Measurements from ENCODE around the gene TBX18. TPM values are rescaled to one million over a fixed set of nuclear protein-coding genes. Genes with fewer than 3 reads are reported as not detected.

Gene TBX18
- total and polyA plus RNA-seq, 2 donors (not counting 1 experiment from before 2014, with no cell fraction given): 0.33 to 2.2 TPM

DNA sequence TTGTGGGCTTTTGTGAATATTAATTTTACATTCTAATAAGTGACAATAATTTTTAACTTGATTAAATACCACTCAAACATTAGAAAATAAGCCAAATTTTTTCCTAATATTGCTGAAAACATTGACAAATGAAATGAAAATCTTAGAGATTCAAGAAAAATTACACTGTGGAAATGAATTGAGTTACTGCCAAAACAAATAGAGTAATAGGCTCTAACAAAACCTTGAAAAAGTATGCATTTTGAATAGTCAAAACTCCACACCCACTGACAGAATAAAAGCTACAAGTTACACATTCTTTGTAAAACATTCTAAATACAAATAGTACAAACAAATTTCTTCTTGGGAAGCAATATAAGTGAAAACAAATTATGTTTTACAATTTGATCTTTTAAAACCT is 5.9 kb downstream of the TBX18 start:
- Histone ChIP-seq H3K27me3 (ENCODE audit: control insufficient read depth, insufficient read depth, low read length) (peaks cover 15% of the 10 kb centered on the region), H2AFZ (ENCODE audit: low read length) (no peak overlapping the region), H3K79me2 (ENCODE audit: control insufficient read depth, insufficient read depth, low read length) (no peaks in the 10 kb centered on the region), H3K27ac (ENCODE audit: insufficient read depth, low read length) (no peak overlapping the region), H3K36me3 (ENCODE audit: control insufficient read depth, insufficient read depth, low read length) (no peaks in the 10 kb centered on the region), H3K9ac (ENCODE audit: insufficient read depth, low read length) (no peak overlapping the region), H3K4me2 (ENCODE audit: extremely low read depth, insufficient read depth, low read length) (no peak overlapping the region), H3K4me3 (replicated peaks in 1 of 4; ENCODE audit: control extremely low read depth in 1 of 4, insufficient read depth in 1 of 4, low read depth in 3 of 4, low read length in 4 of 4) (no peak overlapping the region), H4K20me1 (ENCODE audit: control insufficient read depth, extremely low read depth, insufficient read depth, low read length) (no peaks in the 10 kb centered on the region), H3K9me3 (ENCODE audit: control insufficient read depth, insufficient read depth, low read depth, low read length) (no peaks in the 10 kb centered on the region), H3K4me1 (ENCODE audit: control insufficient read depth, extremely low read depth, insufficient read depth, low read length) (no peaks in the 10 kb centered on the region)
- TF ChIP-seq CTCF (conservative IDR thresholded peaks at IDR 0.05 in 1 of 2, IDR thresholded peaks at IDR 0.05 in 1 of 2; ENCODE audit: low read depth in 1 of 2, low read length in 2 of 2) (no peak), EZH2 (IDR thresholded peaks at IDR 0.05; ENCODE audit: low read length, missing control alignments) (no peak)
- DNase-seq (ENCODE audit: low read depth in 2 of 2): no peak

GRCh38 chr6:84756877-84757276 is 7.5 kb downstream of the TBX18 start:
- no peak for TF ChIP-seq CTCF (conservative IDR thresholded peaks at IDR 0.05 in 1 of 2, IDR thresholded peaks at IDR 0.05 in 1 of 2; ENCODE audit: low read depth in 1 of 2, low read length in 2 of 2)
- no peak for TF ChIP-seq EZH2 (IDR thresholded peaks at IDR 0.05; ENCODE audit: low read length, missing control alignments)
- Histone ChIP-seq H3K79me2 (ENCODE audit: control insufficient read depth, insufficient read depth, low read length) (no peaks in the 10 kb centered on the region), H3K4me1 (ENCODE audit: control insufficient read depth, extremely low read depth, insufficient read depth, low read length) (no peaks in the 10 kb centered on the region), H2AFZ (ENCODE audit: low read length) (no peak overlapping the region), H3K4me2 (ENCODE audit: extremely low read depth, insufficient read depth, low read length) (no peak overlapping the region), H3K27me3 (ENCODE audit: control insufficient read depth, insufficient read depth, low read length) (peaks cover 2% of the 10 kb centered on the region), H3K36me3 (ENCODE audit: control insufficient read depth, insufficient read depth, low read length) (no peaks in the 10 kb centered on the region), H3K9me3 (ENCODE audit: control insufficient read depth, insufficient read depth, low read depth, low read length) (no peaks in the 10 kb centered on the region), H3K27ac (ENCODE audit: insufficient read depth, low read length) (no peak overlapping the region), H3K4me3 (replicated peaks in 1 of 4; ENCODE audit: control extremely low read depth in 1 of 4, insufficient read depth in 1 of 4, low read depth in 3 of 4, low read length in 4 of 4) (no peak overlapping the region), H4K20me1 (ENCODE audit: control insufficient read depth, extremely low read depth, insufficient read depth, low read length) (no peaks in the 10 kb centered on the region), H3K9ac (ENCODE audit: insufficient read depth, low read length) (no peak overlapping the region)
- no peak for DNase-seq (ENCODE audit: low read depth in 2 of 2)

DNA sequence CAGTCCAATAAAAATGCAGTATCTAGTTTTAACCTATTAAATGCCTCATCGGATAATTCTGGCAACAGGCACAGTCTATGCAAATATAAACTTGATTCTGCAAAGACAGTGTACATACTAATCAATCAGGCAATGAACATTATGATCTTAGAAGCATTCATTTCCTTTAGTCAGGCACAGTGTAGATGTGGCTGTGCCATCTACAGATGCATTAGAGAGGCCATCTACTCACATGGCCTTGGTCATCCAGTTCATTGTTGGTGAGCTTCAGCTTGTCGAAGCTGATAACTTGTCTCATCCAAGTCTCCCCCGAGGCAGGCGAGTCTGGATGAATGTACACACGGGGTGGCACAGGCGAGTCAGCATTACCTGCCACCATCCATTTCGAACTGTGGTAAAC is 7.9 kb downstream of the TBX18 start:
- Histone ChIP-seq H3K4me1 (ENCODE audit: control insufficient read depth, extremely low read depth, insufficient read depth, low read length) (no peaks in the 10 kb centered on the region), H3K27me3 (ENCODE audit: control insufficient read depth, insufficient read depth, low read length) (no peaks in the 10 kb centered on the region), H3K36me3 (ENCODE audit: control insufficient read depth, insufficient read depth, low read length) (no peaks in the 10 kb centered on the region), H3K27ac (ENCODE audit: insufficient read depth, low read length) (no peak overlapping the region), H3K9ac (ENCODE audit: insufficient read depth, low read length) (no peak overlapping the region), H3K4me3 (replicated peaks in 1 of 4; ENCODE audit: control extremely low read depth in 1 of 4, insufficient read depth in 1 of 4, low read depth in 3 of 4, low read length in 4 of 4) (no peak overlapping the region), H4K20me1 (ENCODE audit: control insufficient read depth, extremely low read depth, insufficient read depth, low read length) (no peaks in the 10 kb centered on the region), H3K9me3 (ENCODE audit: control insufficient read depth, insufficient read depth, low read depth, low read length) (no peaks in the 10 kb centered on the region), H2AFZ (ENCODE audit: low read length) (no peak overlapping the region), H3K79me2 (ENCODE audit: control insufficient read depth, insufficient read depth, low read length) (no peaks in the 10 kb centered on the region), H3K4me2 (ENCODE audit: extremely low read depth, insufficient read depth, low read length) (no peak overlapping the region)
- DNase-seq (ENCODE audit: low read depth in 2 of 2): no peak
- TF ChIP-seq EZH2 (IDR thresholded peaks at IDR 0.05; ENCODE audit: low read length, missing control alignments) (no peak), CTCF (conservative IDR thresholded peaks at IDR 0.05 in 1 of 2, IDR thresholded peaks at IDR 0.05 in 1 of 2; ENCODE audit: low read depth in 1 of 2, low read length in 2 of 2) (no peak)

All from fibroblast of lung (primary cell).